GM19099 (cell line): ENCODE data around the gene NCR3LG1.

ENCODE experiments used
- POLR2A ChIP-seq: IDR thresholded peaks from 3 replicates; pipeline ENCODE4 v1.6.1; 2011; ENCODE audit warnings: low read depth; ENCODE audit not compliant: insufficient read length; ENCODE audit errors: extremely low read depth

Gene NCR3LG1

DNA sequence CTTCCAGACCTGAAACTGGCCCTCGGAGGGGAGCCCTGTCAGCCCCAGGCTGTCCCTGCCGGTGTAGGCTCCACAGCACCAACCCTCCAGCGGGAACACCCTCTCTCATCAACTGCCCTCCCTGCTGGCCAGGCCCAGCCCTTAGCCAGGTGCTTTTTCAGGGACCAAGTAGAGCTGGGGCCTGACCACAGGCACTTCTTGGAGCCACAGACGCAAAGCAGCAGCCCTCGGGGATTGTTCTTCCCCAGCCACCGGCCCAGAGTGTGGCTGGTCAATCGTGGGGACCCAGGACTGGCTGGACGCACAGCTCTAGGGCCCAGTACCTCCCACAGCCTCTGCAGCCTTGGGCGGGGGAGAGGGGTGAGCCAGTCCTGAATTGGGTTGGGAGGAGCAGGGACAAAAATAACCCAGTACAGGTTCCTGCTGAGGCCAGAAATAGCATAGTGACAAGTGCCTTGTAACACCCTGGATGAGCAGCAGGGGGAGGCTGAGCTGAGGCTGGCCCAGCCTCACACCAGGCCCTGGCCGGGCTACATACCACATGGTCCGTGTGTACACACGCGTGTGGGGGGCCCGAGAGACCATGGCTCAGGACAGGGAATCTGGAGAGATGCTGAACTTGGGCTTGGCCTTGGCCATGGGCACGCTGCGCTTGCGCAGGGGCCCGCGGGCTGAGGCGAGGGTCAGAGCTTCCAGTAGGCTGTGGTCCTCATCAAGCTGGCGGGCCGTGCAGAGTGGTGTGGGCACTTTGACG is 34.9 kb downstream of the NCR3LG1 start:
- no peak for TF ChIP-seq POLR2A

- no peak for TF ChIP-seq POLR2A
Observed at GRCh38 chr11:17387254-17387653, 35.7 kb downstream of the NCR3LG1 start.

DNA sequence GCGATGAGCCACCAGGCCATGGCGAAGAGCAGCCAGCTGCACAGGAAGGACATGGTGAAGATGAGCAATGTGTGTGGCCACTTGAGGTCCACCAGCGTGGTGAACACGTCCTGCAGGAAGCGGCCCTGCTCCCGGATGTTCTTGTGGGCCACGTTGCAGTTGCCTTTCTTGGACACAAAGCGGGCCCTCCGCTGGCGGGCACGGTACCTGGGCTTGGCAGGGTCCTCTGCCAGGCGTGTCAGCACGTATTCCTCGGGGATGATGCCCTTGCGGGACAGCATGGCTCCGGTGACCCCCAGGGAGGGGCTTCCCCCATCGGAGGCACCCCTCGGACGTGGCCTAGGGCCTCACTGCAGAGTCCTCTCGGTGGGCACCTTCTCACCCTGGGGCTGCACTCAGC is 36.2 kb downstream of the NCR3LG1 start:
- TF ChIP-seq POLR2A: no peak

GRCh38 chr11:17388609-17389210 is 37.1 kb downstream of the NCR3LG1 start, which contains the start of gene KCNJ11:
Gene KCNJ11 (minus strand): TSS chr11:17388659. CDS start chr11:17388091, 568 bp downstream.
- no peak for TF ChIP-seq POLR2A

- TF ChIP-seq POLR2A: no peak
Observed at GRCh38 chr11:17389211-17389956, 37.8 kb downstream of the NCR3LG1 start.

- no peak for TF ChIP-seq POLR2A
Observed at GRCh38 chr11:17389957-17390649, 38.5 kb downstream of the NCR3LG1 start.

DNA sequence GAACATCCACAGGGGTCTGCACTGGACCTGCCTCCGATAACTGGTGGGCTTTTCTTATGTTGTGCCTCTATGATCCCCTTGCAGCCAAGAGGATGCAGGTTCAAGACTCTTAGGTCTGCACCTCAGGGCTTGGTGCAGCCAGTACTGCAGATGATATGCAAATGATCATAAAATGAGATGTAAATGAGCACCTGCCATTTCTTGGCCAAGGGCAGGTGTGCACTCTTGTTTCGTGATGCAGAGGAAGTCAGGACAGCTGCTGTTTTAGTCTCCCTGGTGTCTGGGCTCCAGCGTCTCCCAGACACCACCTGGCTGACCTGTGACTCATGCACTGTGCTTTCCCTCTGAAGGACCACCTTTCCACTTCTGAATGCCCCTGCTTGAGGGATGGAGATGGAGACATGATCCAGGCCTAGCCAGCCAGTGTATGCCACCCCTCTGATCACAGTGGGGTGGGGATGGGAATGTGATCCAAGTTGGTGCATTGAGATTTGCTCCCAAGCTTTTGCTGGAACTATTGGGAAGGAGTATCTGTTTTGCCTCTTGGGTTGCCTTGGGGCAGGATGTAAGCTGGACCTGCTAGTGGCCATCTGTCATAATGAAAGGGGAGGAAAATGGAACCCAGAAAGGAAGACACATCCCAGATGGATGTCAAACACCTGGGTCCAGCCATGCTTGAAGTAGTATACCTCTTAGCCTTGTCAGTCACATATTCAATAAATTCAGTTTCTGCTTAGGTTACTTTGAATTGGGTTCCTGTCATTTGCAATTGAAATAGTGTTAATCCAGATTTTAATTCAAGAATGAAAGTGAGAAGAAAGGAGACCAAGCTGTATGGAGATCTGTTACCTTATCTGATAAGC is 40.1 kb downstream of the NCR3LG1 start:
- no peak for TF ChIP-seq POLR2A

- no peak for TF ChIP-seq POLR2A
Observed at GRCh38 chr11:17392872-17393271, 41.3 kb downstream of the NCR3LG1 start.

DNA sequence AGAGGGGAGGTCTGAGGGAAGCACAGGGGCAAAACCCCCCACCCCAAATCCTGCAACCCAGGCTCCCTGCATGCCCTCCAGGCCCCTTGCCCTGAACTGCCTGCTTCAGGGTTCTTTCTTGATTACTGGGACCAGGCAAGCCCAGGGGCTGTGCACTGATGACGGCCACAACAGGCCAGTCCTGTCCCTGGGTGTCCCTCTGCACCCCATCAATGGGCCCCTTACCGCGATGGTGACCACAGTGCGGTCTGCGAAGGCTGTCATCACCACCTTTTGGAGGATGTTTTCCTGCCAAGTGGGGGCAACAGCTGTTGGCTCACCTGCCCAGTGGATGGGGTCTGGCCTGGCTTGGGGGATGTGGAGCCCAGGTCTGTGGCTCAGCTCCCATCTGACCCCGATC is 41.9 kb downstream of the NCR3LG1 start:
- no peak for TF ChIP-seq POLR2A

DNA sequence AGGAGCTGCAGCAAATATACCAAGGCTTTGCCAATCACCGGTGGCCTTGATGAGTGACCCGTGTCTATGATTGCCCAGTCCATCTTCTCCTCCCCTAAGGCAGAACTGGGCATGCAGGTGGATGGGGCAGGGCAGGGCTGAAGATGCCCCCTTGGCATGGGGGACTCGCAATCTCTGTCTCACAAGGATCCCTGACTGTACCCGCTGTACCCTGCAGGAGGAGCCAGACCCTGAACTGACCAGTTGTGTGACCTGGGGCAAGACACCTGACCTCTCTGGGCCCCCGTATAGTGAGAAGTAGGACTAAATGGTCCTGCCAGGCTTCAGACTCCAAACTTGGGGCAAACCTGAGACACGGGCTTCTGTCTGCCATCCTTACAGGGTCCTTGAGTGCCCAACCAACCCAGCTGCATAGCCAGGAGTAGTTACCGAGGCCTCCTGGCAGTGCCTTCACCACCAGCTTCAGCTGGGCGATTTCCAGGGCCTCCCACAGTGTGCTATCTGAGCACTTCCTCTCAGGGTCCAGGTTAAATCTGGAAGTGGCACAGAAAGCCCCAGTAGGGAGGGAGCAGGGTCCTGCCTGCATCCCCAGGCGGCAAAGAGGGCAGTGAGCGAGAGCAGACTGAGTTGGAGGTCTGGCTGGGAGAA is 43.3 kb downstream of the NCR3LG1 start:
- no peak for TF ChIP-seq POLR2A

DNA sequence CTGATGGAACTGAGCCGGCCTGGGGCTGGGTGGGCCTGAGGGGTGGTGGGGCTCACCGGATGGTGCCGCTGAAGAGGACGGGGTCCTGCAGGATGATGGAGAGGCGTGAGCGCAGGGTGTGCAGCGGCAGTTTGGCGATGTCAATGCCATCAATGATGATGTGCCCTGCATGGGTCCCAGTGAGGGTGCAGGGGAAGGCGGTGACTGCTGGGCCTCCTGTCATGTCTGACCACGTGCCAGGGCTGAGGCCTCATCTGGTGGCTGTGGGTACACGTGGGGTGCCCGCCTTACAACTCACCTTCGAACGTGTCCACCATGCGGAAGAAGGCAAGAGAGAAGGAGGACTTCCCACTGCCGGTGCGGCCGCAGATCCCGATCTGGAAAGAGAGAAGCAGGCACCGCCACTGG is 44.0 kb downstream of the NCR3LG1 start:
- TF ChIP-seq POLR2A: no peak

GRCh38 chr11:17395978-17396377 is 44.4 kb downstream of the NCR3LG1 start:
- TF ChIP-seq POLR2A: no peak

- no peak for TF ChIP-seq POLR2A
Observed at GRCh38 chr11:17396598-17397310, 45.2 kb downstream of the NCR3LG1 start.

GRCh38 chr11:17397311-17398002 is 45.9 kb downstream of the NCR3LG1 start:
- no peak for TF ChIP-seq POLR2A
